Measurements from ENCODE around the gene LUC7L.
"Not testable (repeated sequence)": the region's sequence is repeated elsewhere in the genome, so short reads cannot be mapped to it uniquely, and the experiment has no call there.

The LUC7L gene

DNA sequence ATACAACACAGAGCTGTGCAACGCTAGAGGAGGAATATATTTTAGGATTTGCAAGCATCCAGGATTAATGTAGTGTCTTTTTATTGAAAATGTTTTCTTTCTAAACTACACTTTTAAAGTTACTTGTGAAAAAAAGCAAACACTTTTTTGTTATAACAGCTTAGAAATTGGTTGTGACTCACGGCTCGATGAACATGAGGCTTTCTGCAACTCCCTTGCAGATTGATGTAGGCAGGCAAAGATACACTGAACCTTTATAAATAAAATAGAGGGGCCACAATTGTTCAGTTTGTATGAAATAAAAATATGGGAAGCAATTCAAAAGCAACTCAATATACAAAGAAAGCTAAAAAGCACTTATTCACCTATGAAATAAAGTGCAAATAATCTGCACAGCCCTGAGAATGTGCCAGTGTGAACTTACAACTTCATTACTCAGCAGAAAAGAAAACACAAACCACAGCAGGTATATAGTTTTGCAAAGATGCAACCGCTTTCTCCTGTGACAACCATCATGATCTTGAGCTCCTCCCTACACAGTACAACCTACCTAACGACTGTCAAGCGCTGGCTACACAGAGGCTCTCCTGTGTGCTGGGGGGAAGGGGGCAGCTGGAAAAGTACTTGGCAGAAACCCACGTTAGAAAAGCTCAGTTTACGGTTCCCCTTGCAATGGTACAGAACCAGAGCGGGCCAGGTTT, 948 bp downstream of the LUC7L start:
- peak; percentile 7 for DNase-seq

GRCh38 chr16:220021-220420, 9.2 kb downstream of the LUC7L start:
- no peak for DNase-seq

- no peak for DNase-seq
Measured at GRCh38 chr16:212999-213398, 16.2 kb downstream of the LUC7L start.

DNA sequence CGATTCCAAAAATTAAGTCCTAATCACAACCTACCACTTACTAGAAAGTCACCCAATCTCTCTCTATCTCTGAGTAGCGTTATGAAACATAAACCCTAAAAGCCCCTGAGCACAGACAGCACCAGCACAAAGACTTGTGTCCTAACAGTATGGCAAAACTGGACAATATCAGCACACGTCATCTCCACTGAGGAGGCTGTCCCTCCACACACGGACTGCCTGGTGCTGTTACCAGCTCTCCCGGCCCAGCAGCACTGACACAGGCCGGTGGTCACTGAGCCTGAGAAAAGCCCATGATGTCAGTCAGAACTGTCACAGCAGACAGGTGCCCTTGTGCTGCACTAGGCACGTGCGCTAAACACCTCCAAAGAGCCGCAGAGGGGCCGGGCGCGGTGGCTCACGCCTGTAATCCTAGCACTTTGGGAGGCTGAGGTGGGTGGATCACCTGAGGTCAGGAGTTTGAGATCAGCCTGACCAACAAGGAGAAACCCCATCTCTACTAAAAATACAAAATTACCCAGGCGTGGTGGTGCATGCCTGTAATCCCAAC, 17.5 kb downstream of the LUC7L start:
- not testable (repeated sequence) for DNase-seq

DNA sequence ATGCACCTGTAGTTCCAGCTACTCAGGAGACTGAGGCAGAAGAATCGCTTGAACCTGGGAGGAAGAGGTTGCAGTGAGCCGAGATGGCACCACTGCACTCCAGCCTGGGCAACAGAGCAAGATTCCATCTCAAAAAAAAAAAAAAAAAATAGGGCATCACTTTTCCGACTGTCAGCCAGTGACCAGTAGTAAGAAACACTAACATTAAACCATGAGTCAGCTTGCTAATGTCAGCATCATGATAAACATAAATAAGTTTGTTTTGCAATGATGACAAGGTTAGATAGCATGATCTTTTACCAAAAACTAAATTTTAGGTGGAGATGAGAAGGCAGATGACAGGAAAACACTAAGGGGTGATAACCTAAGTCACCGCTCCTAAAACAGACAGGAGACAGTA, 19.9 kb downstream of the LUC7L start:
- DNase-seq, result not testable (repeated sequence)

DNA sequence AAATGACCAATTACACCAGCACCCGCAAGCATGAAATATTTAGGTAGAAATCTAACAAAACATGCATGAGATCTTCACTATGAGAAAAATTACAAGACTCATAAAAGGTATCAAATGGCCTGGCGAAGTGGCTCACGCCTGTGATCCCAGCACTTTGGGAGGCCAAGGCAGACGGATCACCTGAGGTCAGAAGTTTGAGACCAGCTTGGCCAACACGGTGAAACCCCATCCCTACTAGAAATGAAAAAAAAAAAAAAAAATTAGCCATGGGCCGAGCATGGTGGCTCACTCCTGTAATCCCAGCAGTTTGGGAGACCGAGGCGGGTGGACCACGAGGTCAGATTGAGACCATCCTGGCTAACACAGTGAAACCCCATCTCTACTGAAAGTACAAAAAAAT, 25.2 kb downstream of the LUC7L start:
- not testable (repeated sequence) for DNase-seq

DNA sequence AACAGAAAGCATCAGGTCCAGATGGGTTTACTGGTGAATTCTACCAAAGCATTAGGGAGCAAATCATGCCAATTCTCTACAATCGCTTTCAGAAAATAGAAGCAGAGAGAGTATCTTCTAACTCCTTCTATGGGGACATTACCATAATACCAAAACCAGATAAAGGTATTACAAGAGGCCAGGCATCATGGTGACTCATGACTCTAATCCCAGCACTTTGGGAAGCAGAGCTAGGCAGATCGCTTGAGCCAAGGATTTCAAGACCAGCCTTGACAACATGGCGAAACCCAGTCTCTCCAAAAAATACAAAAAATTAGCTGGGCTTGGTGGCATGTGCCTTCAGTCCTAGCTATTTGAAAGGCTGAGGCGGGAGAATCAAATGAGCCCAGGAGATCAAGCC, 26.0 kb downstream of the LUC7L start:
- no peak for DNase-seq

DNA sequence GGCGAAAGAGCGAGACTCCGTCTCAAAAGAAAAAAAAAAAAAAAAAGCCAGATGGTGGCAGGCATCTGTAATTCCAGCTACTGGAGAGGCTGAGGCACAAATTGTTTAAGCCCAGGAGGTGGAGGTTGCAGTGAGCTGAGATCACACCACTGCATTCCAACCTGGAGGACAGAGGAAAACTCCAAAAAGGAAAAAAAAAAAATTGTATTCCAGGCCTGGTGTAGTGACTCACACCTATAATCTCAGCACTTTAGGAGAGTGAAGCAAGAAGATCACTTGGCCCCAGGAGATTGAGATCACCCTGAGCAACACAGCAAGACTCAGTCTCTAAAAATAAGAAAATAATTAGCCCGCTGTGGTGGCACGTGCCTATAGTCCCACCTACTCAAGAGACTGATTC, 28.9 kb downstream of the LUC7L start:
- peak; percentile 61 for DNase-seq

DNA sequence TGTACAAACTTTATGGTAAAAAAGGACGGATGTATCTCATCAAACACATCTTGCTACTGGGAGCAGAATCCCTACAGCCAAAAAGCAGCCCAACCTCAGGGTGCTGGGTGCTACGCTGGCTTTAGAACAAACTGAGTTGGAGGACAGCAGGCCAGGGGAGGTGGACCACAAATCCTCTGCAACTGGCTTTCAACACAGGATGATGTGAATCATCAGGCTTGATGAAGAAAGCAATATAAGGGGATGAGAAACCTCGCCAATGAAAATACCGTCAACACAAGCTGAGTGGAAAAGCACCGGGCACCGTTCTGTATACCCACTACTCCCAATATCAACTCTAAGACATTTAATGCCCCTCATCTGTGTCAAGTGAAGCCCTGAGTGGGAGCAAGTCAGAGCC, 34.7 kb downstream of the LUC7L start:
- no peak for DNase-seq

DNA sequence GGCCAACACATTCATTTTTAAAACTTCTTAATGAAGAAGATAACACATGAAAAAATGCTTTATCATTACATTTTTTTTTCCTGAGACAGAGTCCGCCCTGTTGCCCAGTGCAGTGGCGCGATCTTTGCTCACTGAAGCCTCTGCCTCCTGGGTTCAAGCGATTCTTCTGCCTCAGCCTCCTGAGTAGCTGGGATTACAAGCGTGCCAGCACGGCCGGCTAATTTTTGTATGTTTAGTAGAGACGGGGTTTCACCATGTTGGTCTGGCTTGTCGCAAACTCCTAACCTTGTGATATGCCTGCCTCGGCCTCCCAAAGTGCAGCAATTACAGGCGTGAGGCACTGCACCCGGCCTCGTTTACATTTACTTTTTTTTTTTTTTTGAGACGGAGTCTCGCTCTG, 35.8 kb downstream of the LUC7L start:
- no peak for DNase-seq

DNA sequence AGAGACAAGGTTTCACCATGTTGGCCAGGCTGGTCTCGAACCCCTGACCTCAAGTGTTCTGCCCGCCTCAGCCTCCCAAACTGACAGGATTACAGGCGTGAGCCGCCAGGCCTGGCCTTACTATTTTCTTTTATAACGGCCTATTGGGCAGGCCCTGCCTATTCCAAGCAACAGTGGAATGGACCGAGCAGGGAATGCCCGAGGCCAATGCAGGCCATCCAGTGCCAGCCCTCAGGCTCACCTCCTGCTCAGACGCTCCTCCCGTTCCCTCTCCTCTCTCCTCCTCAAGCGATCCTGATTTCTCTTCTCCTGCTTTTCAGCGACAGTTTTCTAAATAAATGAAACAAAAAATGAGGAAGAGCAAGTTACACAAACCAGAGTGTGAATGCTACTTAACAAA, 36.6 kb downstream of the LUC7L start:
- no peak for DNase-seq

- no peak for DNase-seq
Measured at GRCh38 chr16:191831-192230, 37.4 kb downstream of the LUC7L start.

DNA sequence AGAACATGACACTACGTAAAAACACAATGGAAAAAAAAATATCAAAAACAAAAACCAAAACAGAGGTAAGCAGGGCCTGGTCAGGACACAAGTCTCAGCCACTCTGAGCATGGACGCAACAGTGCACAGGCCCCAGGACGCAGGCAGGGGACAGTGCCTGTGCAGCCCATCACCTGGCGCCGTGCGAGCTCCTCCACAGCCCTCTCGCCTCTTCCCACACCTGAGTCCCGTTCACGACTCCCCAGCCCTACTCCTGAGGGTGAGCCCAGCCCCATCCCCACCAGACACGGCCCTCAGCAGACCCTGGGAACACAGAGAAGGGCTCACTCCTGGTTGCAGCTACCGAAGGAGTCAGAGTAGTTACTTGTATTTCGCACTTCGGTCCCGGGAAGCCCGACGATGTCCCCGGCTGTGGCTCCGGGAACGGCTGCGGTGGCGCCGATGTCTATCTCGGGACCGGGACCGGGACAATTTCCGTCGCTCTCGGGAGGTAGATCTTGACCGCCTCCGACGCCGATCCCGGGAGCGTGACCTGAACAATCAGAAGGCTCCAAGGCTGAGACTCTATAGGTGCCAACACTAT, 39.6 kb downstream of the LUC7L start:
- no peak for DNase-seq

GRCh38 chr16:188674-189073, 40.6 kb downstream of the LUC7L start:
- DNase-seq, result no peak

- no peak for DNase-seq
Measured at GRCh38 chr16:187330-187729, 41.9 kb downstream of the LUC7L start.

DNA sequence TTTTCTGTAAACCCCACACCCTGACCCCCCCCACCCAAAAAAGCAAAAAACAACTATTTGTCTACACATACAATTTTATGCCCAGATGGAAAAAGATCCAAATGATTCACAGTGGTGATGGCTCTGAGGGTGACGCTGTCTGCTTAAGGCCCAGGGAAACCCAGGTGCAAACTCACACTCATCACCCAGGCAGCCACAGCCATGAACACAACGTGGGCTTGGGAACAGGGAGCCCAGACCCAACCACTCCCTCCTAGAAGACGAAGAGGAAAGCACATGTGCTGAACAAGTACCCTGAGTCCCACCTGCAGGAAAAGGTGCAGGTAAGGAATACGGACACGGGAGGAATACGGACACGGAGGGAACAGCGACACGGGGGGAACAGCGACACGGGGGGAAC, 43.6 kb downstream of the LUC7L start:
- no peak for DNase-seq

DNA sequence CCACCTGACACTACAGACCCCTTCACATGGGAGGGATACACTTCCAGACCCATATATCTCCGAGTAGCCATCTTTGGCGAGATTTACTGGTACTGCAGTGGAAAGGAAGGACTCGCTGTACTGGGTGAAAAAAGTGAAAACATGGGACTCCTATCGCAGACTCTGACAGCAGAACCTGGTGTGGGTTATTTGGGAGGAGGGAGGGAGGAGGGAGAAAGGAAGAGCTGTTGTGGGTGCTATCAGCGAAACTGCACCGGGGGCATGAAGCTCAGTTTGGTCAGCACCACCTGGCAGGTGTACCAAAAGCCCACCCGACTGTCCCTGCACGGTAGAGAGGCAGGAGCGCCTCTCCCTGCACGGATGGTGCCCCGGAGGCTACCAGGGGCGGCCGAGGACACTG, 44.0 kb downstream of the LUC7L start:
- no peak for DNase-seq

DNA sequence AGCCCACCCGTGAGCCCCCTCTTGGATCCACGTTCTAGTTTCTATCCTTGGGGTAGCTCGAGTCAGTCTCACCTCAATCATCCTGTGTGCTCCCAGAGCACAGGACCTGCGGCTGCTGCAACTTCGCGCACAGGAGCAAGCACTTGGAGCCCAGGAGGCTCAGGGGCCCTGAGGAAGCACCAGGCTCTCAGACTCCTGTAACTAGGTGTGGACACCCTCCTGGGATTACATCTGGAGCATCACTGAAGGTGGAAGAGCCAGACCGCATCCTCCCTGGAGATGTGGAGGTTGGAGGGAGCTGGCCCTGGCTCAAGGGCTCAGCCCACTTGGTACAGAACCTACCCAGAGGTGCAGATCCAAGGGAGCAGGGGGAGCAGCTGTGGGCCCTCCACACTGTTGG, 46.2 kb downstream of the LUC7L start:
- DNase-seq, result no peak

DNA sequence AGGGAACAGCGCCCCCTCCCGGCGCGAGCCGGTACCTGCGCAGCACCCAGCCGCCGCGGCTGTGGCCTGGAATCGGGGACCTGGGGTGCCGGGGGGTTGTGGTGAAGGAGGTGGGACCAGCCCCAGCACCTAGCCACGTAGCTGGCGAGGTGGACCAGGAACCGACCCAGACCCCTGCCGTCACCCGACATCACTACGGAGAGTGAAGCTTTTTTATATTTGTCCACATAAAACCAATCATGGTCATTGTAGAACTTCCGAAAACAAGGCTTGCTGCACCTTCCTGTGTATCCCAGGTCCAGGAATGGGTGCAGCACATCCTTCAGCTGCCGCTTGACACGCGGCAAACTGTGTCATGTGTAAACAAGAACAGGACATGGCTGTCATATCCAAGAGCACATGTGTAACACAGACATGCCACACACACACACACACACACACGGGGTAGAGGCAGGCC, 47.7 kb downstream of the LUC7L start:
- DNase-seq, result no peak

DNA sequence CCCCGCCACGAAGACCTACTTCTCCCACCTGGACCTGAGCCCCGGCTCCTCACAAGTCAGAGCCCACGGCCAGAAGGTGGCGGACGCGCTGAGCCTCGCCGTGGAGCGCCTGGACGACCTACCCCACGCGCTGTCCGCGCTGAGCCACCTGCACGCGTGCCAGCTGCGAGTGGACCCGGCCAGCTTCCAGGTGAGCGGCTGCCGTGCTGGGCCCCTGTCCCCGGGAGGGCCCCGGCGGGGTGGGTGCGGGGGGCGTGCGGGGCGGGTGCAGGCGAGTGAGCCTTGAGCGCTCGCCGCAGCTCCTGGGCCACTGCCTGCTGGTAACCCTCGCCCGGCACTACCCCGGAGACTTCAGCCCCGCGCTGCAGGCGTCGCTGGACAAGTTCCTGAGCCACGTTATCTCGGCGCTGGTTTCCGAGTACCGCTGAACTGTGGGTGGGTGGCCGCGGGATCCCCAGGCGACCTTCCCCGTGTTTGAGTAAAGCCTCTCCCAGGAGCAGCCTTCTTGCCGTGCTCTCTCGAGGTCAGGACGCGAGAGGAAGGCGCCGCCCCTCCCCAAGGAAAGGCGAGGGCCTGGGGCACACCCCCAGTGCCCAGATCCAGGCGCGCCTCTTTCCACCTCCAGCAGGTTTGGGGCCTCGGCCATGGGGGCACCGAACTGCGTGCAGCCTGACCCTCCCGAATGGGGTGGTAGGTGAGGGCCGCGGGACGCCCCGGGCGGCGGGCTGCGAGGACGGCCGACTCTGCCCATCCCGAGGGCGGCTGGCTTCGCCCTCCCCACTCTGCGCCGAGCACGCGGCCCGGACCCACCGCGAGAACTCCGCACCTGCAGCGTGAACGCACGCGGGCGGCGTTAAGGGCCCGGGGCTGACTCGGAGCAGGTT, 48.3 kb downstream of the LUC7L start:
- DNase-seq, result peak; percentile 62

- peak; percentile 18 for DNase-seq
Measured at GRCh38 chr16:180101-180675, 49.1 kb downstream of the LUC7L start, which contains the start of gene HBQ1. HBQ1 (plus strand) TSS chr16:180459; CDS start chr16:180487, 28 bp downstream.

DNA sequence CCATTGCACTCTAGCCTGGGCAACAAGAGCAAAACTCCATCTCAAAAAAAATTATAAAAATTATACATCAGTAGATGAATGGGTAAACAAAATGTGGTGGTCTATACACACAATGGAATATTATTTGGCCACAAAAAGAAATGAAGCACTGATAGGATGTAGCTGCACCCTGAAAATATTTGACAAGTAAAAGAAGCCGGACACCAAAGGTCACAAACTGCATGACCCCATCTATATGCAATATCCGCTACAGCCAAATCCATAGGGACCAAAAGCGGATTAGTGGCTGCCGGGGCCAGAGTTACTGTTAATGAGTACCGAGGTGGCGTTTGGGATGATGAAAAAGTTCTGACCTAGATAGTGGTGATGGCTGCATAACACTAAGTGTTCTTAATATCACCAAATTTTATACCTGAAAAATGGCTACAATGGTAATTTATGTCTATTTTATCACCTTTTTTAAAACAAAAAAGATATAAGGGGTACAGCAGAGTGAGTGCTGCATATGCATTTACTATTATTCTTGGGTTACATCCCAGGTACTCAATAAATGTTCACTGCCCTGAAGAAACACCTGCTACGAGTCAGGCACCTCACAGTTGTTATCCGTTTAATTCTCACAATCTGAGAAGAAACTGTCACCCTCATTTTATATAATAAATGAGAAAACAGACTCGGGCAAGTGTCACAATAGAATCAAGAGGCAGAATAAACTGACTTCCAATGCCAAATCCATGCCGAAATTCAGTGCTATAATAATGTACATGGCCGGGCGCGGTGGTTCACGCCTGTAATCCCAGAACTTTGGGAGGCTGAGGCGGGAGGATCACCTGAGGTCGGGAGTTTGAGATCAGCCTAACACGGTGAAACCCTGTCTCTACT, 49.8 kb downstream of the LUC7L start:
- DNase-seq, result no peak

All from fibroblast of upper back skin (primary cell).